HG03175 (cell line): ENCODE results near the gene ZBTB25.

ENCODE experiments used
- ATAC-seq: cut with Tn5 transposase; IDR thresholded peaks from one replicate; pipeline ENCODE4 v1.9.1; 2021; ENCODE audit warnings: mild to moderate bottlenecking, moderate library complexity; ENCODE audit not compliant: unreplicated experiment

Gene ZBTB25

GRCh38 chr14:64488590-64489099 lies 15.0 kb downstream of the ZBTB25 start:
- ATAC-seq: no peak

GRCh38 chr14:64478634-64479250 lies 24.9 kb downstream of the ZBTB25 start:
- no peak for ATAC-seq

- no peak for ATAC-seq
Measured at GRCh38 chr14:64476438-64476837, 27.2 kb downstream of the ZBTB25 start.

- no peak for ATAC-seq
Measured at GRCh38 chr14:64475585-64476273, 27.9 kb downstream of the ZBTB25 start.

GRCh38 chr14:64474698-64475097 lies 28.9 kb downstream of the ZBTB25 start:
- no peak for ATAC-seq

GRCh38 chr14:64474041-64474440 lies 29.6 kb downstream of the ZBTB25 start:
- no peak for ATAC-seq

GRCh38 chr14:64468451-64468850 lies 35.2 kb downstream of the ZBTB25 start:
- no peak for ATAC-seq

- no peak for ATAC-seq
Measured at GRCh38 chr14:64467566-64467965, 36.1 kb downstream of the ZBTB25 start.

- ATAC-seq: no peak
Measured at GRCh38 chr14:64467101-64467500, 36.5 kb downstream of the ZBTB25 start.

- ATAC-seq: no peak
Measured at GRCh38 chr14:64465831-64466554, 37.6 kb downstream of the ZBTB25 start.

- ATAC-seq: peak; percentile 54
Measured at GRCh38 chr14:64465191-64465822, 38.3 kb downstream of the ZBTB25 start, which contains the start of gene AKAP5. Gene AKAP5, plus strand, starts transcription at chr14:64465499. Its CDS starts 2,896 bp downstream, at chr14:64468395.

- peak; percentile 9 for ATAC-seq
Measured at GRCh38 chr14:64464651-64465050, 39.0 kb downstream of the ZBTB25 start.

GRCh38 chr14:64463873-64464272 lies 39.8 kb downstream of the ZBTB25 start:
- no peak for ATAC-seq

- ATAC-seq: no peak
Measured at GRCh38 chr14:64463195-64463594, 40.4 kb downstream of the ZBTB25 start.

- ATAC-seq: no peak
Measured at GRCh38 chr14:64461221-64461620, 42.4 kb downstream of the ZBTB25 start.

- no peak for ATAC-seq
Measured at GRCh38 chr14:64459405-64460136, 44.1 kb downstream of the ZBTB25 start.

- ATAC-seq: no peak
Measured at GRCh38 chr14:64454671-64455070, 49.0 kb downstream of the ZBTB25 start.

GRCh38 chr14:64450255-64450654 lies 53.4 kb downstream of the ZBTB25 start:
- ATAC-seq: no peak

- no peak for ATAC-seq
Measured at GRCh38 chr14:64447876-64448670, 55.6 kb downstream of the ZBTB25 start.
